Erythroblast (primary cell): ENCODE data around the gene IRAK1BP1.
"Not testable (repeated sequence)": the region's sequence is repeated elsewhere in the genome, so short reads cannot be mapped to it uniquely, and the experiment has no call there.

Source experiments
- DNase-seq, 2 experiments: peaks; one replicate each; lab custom pipeline; 2025; lab: John Stamatoyannopoulos, UW
- GATA1 ChIP-seq: IDR thresholded peaks from 2 replicates; pipeline ENCODE4 v1.6.1; 2011; ENCODE audit warnings: low read depth, mild to moderate bottlenecking, control low read depth, low read length, moderate library complexity
- POLR2A ChIP-seq: IDR thresholded peaks from 2 replicates; pipeline ENCODE4 v1.6.1; 2011; ENCODE audit warnings: mild to moderate bottlenecking, low read length

IRAK1BP1 gene

DNA sequence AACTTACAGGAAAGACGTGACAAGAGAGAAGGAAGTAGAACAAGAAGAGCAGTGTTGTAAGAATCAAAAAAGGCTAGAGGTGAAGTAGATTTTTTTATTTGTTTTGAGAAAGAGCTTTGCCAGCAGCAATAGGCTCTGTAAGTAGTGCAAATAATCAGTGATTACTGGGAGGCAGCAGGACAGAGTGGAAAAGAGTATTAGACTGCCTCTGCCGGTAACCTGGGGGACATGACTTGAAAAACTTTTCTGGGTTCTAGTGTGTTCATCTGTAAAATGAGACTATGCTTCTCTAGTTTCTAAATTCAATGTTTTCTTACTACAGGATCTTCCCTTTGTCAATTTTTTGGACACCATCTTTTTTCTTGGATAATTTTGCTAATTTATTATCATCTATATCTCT, 5.8 kb upstream of the IRAK1BP1 start:
- DNase-seq, result no peak
- TF ChIP-seq POLR2A, result no peak
- TF ChIP-seq GATA1, result no peak

DNA sequence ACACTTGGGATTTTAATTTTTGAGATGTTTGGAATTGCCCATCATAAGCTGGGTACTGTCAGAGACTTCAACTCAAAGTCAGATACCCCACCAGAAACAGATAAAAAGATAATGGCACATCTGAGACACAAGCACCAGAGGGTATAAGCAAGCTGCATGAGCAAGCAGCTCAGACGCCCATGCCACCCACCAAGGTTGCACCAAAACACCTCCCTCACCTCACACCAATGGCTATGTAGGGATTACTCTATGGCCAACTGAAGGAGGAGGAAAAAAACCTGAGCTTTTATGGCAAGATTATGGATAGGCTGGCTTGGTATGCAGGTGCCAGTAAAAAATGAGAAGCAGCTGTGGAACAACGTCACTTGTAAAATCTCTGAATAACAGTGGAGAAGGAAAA, 3.8 kb upstream of the IRAK1BP1 start:
- no peak for DNase-seq
- TF ChIP-seq POLR2A (no peak), GATA1 (no peak)

DNA sequence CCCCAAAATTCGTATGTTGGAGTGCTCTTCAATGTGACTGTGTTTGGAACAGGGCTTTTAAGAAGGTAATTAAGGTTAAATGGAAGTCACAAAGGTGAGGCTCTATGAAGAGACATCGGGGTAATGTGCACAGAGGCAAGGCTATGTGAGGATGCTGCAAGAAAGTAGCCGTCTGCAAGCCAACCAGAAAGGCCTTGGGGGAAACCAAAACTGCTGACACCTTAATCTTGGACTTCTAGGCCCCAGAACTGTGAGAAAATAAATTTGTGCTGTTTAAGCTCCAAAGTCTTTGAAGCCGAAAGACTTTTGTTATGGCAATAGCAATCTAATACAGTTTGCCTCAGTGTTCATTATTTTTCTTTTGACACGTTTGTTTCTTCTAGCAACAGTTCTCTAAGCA, 2.4 kb upstream of the IRAK1BP1 start:
- TF ChIP-seq POLR2A, result no peak
- no peak for DNase-seq

DNA sequence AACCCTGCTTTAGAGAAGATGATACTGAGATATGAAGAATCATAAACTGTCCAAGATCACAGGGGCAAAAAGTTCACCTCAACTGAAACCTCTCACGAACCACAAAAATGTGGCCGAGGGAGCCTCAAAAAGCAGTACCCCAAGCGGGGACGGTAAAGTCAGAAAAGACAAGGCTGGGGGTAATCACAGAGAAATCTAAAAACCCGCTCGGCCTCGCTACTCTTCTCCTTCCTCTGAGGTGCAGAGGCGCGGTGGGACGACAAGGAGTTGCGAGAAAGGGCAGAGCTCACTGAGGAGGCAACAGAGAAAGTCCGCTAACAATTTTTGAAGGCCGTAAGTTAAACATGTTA, 356 bp upstream of the IRAK1BP1 start:
- DNase-seq, result no peak
- TF ChIP-seq GATA1, result no peak
- TF ChIP-seq POLR2A, result no peak

DNA sequence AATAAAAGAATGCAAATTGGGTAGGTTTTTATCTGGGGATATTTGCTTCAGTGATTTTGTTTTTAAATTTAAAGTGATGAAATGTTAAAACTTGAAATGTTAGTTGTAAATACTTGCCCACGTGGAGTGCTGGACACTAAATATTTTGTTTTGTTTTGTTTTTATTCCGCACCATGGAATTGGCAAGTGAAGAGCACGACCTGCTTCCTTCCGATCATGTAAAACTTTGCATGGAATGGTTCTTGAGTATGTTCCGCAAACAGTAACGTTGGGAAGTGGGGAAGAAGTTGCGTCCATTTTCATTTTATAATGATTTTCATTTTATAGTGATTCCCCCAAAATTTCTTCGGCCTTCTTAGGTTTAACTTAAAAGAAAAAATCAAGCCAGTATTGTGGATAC, 765 bp downstream of the IRAK1BP1 start:
- TF ChIP-seq GATA1 (no peak), POLR2A (no peak)
- no peak for DNase-seq

DNA sequence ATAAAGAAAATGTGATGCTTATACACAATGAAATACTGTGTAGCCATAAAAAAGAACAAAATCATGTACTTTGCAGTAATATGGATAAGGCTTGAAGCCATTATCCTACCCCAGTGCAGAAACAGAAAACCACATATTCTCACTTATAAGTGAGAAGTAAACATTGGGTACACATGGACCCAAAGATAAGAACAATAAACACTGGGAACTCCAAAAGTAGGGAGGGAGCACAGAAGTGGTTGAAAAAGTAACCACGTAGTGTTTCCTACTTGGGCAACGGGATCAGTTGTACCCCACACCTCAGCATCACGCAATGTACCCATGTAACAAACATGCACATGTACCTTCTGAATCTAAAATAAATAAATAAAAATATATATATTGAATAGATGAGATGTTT, 8.2 kb downstream of the IRAK1BP1 start:
- DNase-seq, result no peak
- TF ChIP-seq GATA1 (no peak), POLR2A (no peak)

DNA sequence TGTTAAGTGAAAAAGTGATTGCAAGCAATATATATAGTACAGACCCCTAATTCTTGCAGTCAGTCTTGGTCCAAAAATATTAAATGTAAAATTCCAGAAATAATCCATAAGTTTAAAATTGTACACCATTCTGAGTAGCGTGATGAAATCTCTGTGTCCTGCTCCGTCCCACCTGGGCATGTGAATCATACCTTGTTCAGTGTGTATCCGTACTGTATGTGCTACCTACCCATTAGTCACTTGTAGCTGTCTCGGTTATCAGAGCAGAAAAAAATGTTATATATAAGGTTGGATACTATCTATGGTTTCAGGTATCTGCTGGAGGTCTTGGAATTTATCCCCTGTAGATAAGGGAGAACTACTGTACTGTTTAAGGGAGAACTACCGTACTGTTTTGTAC, 16.3 kb downstream of the IRAK1BP1 start:
- no peak for DNase-seq
- no peak for TF ChIP-seq POLR2A
- TF ChIP-seq GATA1, result no peak

DNA sequence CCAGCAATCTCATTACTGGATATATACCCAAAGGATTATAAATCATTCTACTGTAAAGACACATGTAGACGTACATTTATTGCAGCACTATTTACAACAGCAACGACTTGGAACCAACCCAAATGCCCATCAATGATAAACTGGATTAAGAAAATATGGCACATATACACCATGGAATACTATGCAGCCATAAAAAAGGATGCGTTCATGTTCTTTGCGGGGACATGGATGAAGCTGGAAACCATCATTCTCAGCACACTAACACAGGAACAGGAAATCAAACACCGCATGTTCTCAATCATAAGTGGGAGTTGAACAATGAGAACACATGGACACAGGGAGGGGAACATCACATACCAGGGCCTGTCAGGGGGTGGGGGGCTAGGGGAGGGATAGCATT, 22.6 kb downstream of the IRAK1BP1 start:
- not testable (repeated sequence) for DNase-seq

DNA sequence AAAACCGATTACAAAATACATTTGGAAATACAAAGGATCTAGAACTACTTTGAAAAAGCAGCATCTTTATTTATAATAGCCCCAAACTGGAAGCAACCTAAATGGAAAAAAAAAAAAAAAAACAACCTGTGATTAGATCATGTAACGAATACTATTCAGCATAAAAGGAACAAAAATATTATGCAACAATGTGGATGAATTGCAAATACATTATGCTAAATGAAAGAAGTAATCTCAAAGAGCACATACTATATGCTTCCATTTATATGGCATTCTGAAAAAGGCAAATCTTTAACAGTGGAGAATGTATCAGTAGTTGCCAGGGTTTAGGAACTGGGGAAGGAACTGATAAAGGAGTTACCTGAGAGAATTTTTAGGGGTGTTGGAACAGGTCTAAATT, 28.9 kb downstream of the IRAK1BP1 start:
- TF ChIP-seq POLR2A, result no peak
- TF ChIP-seq GATA1, result no peak
- no peak for DNase-seq

DNA sequence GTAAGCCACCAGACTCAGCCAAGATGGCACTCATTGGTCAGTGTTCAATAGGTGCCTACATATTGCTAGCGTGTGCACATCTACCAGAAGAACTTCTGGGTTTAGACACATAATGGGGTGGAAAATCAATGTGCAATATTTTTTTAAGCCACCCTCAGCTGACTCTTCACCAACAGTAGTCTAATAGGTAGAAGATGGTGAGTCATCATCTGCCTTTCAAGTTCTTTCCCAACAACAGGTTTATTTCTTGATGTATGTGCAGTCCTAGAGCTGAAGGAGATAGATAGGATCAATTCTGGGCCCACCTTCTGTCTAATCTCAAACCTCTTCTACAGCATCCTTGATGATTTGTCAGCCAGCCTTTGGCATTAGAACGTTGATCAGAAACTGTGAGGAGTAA, 41.3 kb downstream of the IRAK1BP1 start:
- DNase-seq, result no peak
- TF ChIP-seq GATA1 (no peak), POLR2A (no peak)

DNA sequence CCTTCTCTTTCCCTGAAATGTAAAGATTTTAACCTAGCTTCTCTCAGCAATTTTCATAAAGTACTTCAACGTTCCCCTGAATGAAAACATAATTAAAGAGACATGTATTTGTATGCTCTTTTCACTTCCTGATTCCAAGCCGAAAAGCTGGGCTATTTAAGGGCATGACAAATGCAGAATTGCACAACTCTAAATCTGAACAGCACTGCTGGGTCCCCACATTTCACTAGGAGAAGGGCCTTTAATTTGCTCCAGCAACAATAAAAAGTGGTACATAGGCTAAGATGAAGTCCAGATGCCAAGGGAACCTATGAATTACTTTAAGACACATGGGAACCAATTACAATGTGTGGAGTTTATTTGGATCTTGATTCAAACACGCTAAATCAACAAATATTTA, 42.0 kb downstream of the IRAK1BP1 start:
- no peak for TF ChIP-seq GATA1
- no peak for TF ChIP-seq POLR2A
- DNase-seq, result no peak

DNA sequence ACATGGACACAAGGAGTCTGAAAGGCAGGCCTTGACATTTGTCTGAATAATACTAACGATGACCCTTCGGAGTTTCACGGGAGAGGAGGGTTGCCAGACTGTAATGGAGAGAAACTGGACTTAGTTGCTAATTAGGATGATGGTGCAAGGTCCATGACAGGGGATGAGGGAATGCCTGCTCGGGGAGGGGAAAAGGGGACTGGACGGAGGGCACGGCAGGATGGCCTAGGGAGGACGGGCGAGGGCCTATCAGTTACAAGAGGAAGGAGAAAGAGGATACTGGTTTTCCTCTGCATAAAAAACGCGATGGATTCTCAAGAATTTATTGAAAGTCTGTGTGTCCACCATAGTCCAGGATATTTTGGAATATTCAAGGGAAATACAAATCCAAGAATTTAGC, 42.7 kb downstream of the IRAK1BP1 start:
- TF ChIP-seq GATA1 (no peak), POLR2A (no peak)
- no peak for DNase-seq

DNA sequence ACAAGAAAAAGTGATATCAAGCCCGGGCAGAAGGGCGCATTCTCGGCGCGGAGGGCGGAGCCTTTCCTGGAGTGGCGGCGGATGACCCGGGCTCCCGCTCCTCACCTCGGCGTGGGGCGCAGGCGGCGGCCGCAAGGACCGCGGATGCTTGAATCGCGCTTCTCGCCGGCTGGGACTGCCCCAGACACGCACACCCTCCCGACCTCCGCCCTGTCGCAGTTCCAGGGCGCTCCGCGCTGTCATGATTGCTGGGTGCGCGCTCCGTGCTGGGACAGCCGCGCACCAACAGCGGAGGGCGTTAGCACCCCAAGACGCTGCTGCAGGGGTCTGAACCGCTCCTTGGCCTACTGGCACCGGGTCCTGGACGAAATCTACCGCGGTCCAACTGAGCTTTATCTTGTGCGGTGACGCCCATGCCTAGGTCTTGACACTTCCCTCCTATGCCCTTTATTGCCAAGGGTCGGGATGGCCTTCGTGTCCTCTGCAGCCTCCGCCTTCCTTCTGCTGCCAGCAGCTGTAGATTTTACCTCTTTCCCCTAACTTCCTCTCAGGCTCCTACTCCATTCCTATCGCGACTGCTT, 43.3 kb downstream of the IRAK1BP1 start:
- peak; percentile 46 to 55 for DNase-seq
- TF ChIP-seq POLR2A, result no peak
- no peak for TF ChIP-seq GATA1

DNA sequence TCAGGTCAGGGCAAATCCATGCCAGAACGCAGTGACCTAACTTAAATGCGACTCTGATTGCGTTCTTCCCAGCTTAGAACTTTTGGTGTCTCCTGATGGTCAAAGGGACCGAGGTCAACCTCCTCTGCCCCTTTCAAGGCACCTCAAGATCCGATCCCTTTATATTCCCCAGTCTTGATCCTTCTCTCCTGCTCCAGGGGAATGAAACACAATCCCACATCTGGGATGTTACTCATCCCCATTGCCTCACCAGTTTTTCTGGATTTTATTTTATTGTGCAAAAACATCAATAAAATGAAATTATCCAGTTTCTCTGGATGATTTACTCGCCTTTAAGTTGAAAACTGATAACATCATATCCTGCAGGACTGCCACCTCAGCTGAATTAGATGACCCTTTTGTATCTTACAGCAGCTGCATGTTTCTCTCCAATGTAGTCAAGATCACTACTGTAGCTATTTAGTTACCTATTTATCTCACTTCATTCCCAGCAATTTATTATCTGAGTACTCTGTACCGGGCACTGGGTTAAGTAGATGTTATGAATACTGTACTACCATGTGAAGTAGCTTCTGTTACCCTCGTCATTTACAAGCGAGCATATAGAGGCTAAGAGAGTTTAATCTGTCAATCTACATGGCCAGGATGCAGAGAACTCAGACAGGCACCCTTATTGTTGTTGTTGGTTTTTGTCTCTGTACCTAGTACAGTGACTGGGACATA, 44.0 kb downstream of the IRAK1BP1 start:
- no peak for TF ChIP-seq GATA1
- TF ChIP-seq POLR2A, result no peak
- no peak for DNase-seq

DNA sequence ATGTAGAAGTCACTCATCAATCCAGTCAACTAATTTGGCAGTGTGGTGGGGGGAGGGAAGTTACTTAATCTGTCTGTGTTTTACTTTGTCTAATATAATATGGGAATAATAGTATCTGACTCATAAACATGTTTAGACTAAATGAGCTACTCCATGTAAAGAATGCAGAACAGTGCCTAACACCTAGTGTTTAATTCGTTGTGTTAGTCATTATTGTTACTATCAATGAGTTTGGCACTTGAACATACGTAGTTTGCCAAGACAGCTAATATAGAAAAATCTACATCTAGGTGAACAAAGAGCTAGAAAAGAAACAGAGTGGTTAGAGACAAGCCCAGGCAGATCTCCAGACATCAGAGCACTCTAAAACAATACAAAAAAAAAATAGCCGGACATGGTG, 49.1 kb downstream of the IRAK1BP1 start:
- no peak for DNase-seq
- TF ChIP-seq POLR2A (no peak), GATA1 (no peak)
